Stimulated activated naive CD8-positive, alpha-beta T cell treated with anti-CD3 and anti-CD28 coated beads, Interleukin-15, Interleukin-2, amounts not matched to agents 100 U/mL and 50 U/mL, for 24 hours (primary cell): ENCODE results near the gene CHIA.
"Not testable (repeated sequence)": the region's sequence is repeated elsewhere in the genome, so short reads cannot be mapped to it uniquely, and the experiment has no call there.

Experiments
- ATAC-seq: fragments of 150-1000 bp; cut with Tn5 transposase; one replicate; pipeline ENCODE4 v1.10.0; 2021
- DNase-seq: peaks from one replicate; pipeline ENCODE4 v3.0.0; 2021

Gene CHIA

GRCh38 chr1:111285879-111286278 lies 4.8 kb upstream of the CHIA start:
- ATAC-seq (no peak), DNase-seq (no peak)

GRCh38 chr1:111286912-111287311 lies 3.7 kb upstream of the CHIA start:
- ATAC-seq = no peak
- no peak for DNase-seq

GRCh38 chr1:111289371-111289770 lies 1.3 kb upstream of the CHIA start:
- ATAC-seq (no peak), DNase-seq (no peak)

- no peak for ATAC-seq
- DNase-seq = no peak
These were observed 547 bp upstream of the CHIA start for GRCh38 chr1:111290104-111290503.

GRCh38 chr1:111294390-111294789 lies 3.7 kb downstream of the CHIA start:
- ATAC-seq = no peak

GRCh38 chr1:111302374-111302773 lies 11.7 kb downstream of the CHIA start:
- DNase-seq = no peak
- ATAC-seq = no peak

More at GRCh38 chr1:111294390-111294789, 3.7 kb downstream of the CHIA start:
- no peak for DNase-seq

- ATAC-seq (no peak), DNase-seq (no peak)
These were observed 19.0 kb downstream of the CHIA start for GRCh38 chr1:111309690-111310089.

GRCh38 chr1:111318523-111318922 lies 27.9 kb downstream of the CHIA start:
- ATAC-seq (no peak), DNase-seq (no peak)

- ATAC-seq = no peak
- DNase-seq = no peak
These were observed 29.6 kb downstream of the CHIA start for GRCh38 chr1:111320066-111320879.

GRCh38 chr1:111323231-111323630 lies 32.6 kb downstream of the CHIA start:
- DNase-seq = no peak
- ATAC-seq = no peak

- DNase-seq (no peak), ATAC-seq (peak; percentile 28)
These were observed 41.5 kb downstream of the CHIA start for GRCh38 chr1:111332190-111332589.

- peak; percentile 31 for DNase-seq
- peak; percentile 75 for ATAC-seq
These were observed 43.5 kb downstream of the CHIA start for GRCh38 chr1:111334169-111334568.

- DNase-seq, ATAC-seq: not testable (repeated sequence)
These were observed 44.7 kb downstream of the CHIA start for GRCh38 chr1:111335214-111335877.

- ATAC-seq, DNase-seq: not testable (repeated sequence)
These were observed 48.2 kb downstream of the CHIA start for GRCh38 chr1:111338849-111339248.

GRCh38 chr1:111346089-111346885 lies 55.6 kb downstream of the CHIA start:
- DNase-seq (peak; percentile 79), ATAC-seq (peak; percentile 95)

GRCh38 chr1:111347026-111347425 lies 56.4 kb downstream of the CHIA start:
- no peak for DNase-seq
- no peak for ATAC-seq

GRCh38 chr1:111351700-111352099 lies 61.0 kb downstream of the CHIA start:
- ATAC-seq (no peak), DNase-seq (no peak)

GRCh38 chr1:111354584-111354983 lies 63.9 kb downstream of the CHIA start:
- ATAC-seq (no peak), DNase-seq (no peak)

- no peak for ATAC-seq
- no peak for DNase-seq
These were observed 68.3 kb downstream of the CHIA start for GRCh38 chr1:111358964-111359363.

- DNase-seq (no peak), ATAC-seq (no peak)
These were observed 68.7 kb downstream of the CHIA start for GRCh38 chr1:111359376-111359775.

- not testable (repeated sequence) for DNase-seq, ATAC-seq
These were observed 69.6 kb downstream of the CHIA start for GRCh38 chr1:111360257-111360656.

GRCh38 chr1:111361761-111362160 lies 71.1 kb downstream of the CHIA start:
- ATAC-seq = no peak

GRCh38 chr1:111364690-111365089 lies 74.0 kb downstream of the CHIA start:
- ATAC-seq (no peak), DNase-seq (no peak)

More at GRCh38 chr1:111361761-111362160, 71.1 kb downstream of the CHIA start:
- no peak for DNase-seq
